HG03097 (cell line): Measurements from ENCODE around the gene UMODL1.

Experiments used
- ATAC-seq: cut with Tn5 transposase; IDR thresholded peaks from one replicate; pipeline ENCODE4 v1.9.1; 2021; ENCODE audit not compliant: unreplicated experiment, low FRiP score

UMODL1 gene

GRCh38 chr21:42093186-42093585 is 22.1 kb downstream of the UMODL1 start:
- no peak for ATAC-seq

GRCh38 chr21:42093991-42094421 is 22.9 kb downstream of the UMODL1 start:
- ATAC-seq, result no peak

- ATAC-seq, result no peak
Observed at GRCh38 chr21:42094811-42095210, 23.7 kb downstream of the UMODL1 start.

GRCh38 chr21:42095581-42095980 is 24.5 kb downstream of the UMODL1 start:
- no peak for ATAC-seq

GRCh38 chr21:42096566-42096965 is 25.4 kb downstream of the UMODL1 start:
- ATAC-seq, result no peak

GRCh38 chr21:42097274-42097673 is 26.2 kb downstream of the UMODL1 start:
- no peak for ATAC-seq

GRCh38 chr21:42097860-42098454 is 26.8 kb downstream of the UMODL1 start:
- no peak for ATAC-seq

GRCh38 chr21:42098957-42099505 is 27.9 kb downstream of the UMODL1 start:
- ATAC-seq, result no peak

- no peak for ATAC-seq
Observed at GRCh38 chr21:42101246-42101645, 30.1 kb downstream of the UMODL1 start.

GRCh38 chr21:42102076-42102475 is 31.0 kb downstream of the UMODL1 start:
- no peak for ATAC-seq

- ATAC-seq, result no peak
Observed at GRCh38 chr21:42102526-42102925, 31.4 kb downstream of the UMODL1 start.

GRCh38 chr21:42102991-42103390 is 31.9 kb downstream of the UMODL1 start:
- ATAC-seq, result no peak

GRCh38 chr21:42103843-42104242 is 32.7 kb downstream of the UMODL1 start:
- no peak for ATAC-seq

- no peak for ATAC-seq
Observed at GRCh38 chr21:42105476-42106315, 34.6 kb downstream of the UMODL1 start.

GRCh38 chr21:42106425-42106824 is 35.3 kb downstream of the UMODL1 start:
- ATAC-seq, result no peak

GRCh38 chr21:42107177-42107880 is 36.2 kb downstream of the UMODL1 start:
- ATAC-seq, result no peak

- peak; percentile 56 for ATAC-seq
Observed at GRCh38 chr21:42107881-42108553, 36.9 kb downstream of the UMODL1 start.

GRCh38 chr21:42108554-42109340 is 37.6 kb downstream of the UMODL1 start:
- ATAC-seq, result no peak

GRCh38 chr21:42109473-42109872 is 38.4 kb downstream of the UMODL1 start:
- ATAC-seq, result no peak
